Retinal pigment epithelial cell (primary cell): ENCODE data around the gene AK5.
"Not testable (repeated sequence)": the region's sequence is repeated elsewhere in the genome, so short reads cannot be mapped to it uniquely, and the experiment has no call there.

Source experiments
- DNase-seq: peaks from one replicate; pipeline ENCODE4 v3.0.0-alpha.2; 2010; ENCODE audit warnings: low read depth
- H3K4me3 ChIP-seq: 2 replicates; pipeline ENCODE4 v1.5.1; 2011; ENCODE audit warnings: mild to moderate bottlenecking, low read length, control low read depth, moderate library complexity
- TF ChIP-seq, protein P1 (sequence below): conservative IDR thresholded peaks from 2 replicates; pipeline ENCODE4 v1.5.1; 2011; ENCODE audit warnings: low read depth, low read length, control low read depth, inconsistent platforms

The AK5 gene

GRCh38 chr1:77308889-77309621, 27.2 kb downstream of the AK5 start:
- TF ChIP-seq, protein P1, sequence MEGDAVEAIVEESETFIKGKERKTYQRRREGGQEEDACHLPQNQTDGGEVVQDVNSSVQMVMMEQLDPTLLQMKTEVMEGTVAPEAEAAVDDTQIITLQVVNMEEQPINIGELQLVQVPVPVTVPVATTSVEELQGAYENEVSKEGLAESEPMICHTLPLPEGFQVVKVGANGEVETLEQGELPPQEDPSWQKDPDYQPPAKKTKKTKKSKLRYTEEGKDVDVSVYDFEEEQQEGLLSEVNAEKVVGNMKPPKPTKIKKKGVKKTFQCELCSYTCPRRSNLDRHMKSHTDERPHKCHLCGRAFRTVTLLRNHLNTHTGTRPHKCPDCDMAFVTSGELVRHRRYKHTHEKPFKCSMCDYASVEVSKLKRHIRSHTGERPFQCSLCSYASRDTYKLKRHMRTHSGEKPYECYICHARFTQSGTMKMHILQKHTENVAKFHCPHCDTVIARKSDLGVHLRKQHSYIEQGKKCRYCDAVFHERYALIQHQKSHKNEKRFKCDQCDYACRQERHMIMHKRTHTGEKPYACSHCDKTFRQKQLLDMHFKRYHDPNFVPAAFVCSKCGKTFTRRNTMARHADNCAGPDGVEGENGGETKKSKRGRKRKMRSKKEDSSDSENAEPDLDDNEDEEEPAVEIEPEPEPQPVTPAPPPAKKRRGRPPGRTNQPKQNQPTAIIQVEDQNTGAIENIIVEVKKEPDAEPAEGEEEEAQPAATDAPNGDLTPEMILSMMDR = no peak
- no peak for DNase-seq

DNA sequence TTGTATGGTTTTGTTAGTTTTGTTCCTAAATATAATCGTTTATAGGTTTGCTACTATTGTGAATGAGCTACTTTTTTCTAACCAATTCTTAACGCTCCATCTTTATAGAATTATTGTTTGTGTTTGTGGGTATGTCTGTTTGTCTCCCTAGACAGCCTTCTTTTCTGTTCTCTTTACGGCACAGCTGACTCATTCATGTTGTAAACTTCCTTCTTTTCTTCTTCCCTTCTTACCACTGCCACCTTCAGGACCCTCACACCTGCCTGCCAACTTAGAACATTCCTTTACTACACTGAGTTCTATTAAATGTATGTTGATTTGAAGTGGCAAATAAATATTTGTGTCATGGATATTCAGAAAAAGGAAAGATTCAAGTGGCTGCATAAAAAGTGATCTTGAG, 29.1 kb downstream of the AK5 start:
- no peak overlapping the region for H3K4me3 ChIP-seq
- TF ChIP-seq, protein P1 = no peak

More at GRCh38 chr1:77308889-77309621, 27.2 kb downstream of the AK5 start:
- no peak overlapping the region for H3K4me3 ChIP-seq

GRCh38 chr1:77312364-77312763, 30.5 kb downstream of the AK5 start:
- H3K4me3 ChIP-seq, DNase-seq: not testable (repeated sequence)

More for the DNA sequence above, 29.1 kb downstream of the AK5 start:
- no peak for DNase-seq

- TF ChIP-seq, protein P1 = peak; percentile 51
- H3K4me3 ChIP-seq = no peak overlapping the region
- no peak for DNase-seq
These were observed 31.7 kb downstream of the AK5 start for GRCh38 chr1:77313491-77313890.

DNA sequence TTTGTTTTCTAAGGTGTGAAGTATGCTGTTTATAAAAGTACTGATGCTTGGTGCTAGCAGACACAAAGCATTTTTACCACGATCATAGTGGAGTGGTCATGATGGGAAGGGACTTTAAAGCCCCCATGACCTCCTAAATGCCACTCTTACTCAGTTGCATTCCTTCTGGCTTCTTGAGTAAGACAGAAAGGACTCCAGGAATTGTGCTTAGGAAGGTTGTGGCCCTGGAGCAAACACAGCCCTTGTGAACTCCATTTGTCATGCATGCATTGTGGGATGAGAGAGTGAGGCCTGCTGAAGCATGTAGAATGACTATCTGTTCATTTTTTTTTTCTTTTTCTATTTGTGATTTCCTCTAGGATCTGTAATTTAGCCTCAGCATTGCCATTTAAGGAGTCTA, 34.2 kb downstream of the AK5 start:
- TF ChIP-seq, protein P1 = no peak
- no peak overlapping the region for H3K4me3 ChIP-seq
- no peak for DNase-seq

DNA sequence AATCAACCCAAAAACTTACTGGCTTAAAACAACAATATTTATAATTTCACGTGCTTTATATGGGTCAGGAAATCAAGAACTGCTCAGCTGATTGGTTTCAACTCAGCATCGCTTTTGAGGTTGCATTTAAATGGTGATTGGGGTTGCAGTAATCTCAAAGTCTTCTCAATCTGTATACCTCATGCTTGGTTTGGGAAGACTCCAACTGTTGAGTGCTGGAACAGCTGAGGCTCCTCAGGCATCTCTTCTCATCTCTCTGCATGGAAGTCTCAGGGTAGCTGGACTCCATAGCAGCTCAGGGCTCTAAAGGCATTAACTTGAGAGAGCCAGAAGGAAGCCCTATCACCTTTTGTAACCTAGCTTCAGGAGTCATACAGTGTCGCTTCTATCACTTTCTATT, 35.1 kb downstream of the AK5 start:
- DNase-seq = no peak
- no peak overlapping the region for H3K4me3 ChIP-seq
- TF ChIP-seq, protein P1 = no peak

DNA sequence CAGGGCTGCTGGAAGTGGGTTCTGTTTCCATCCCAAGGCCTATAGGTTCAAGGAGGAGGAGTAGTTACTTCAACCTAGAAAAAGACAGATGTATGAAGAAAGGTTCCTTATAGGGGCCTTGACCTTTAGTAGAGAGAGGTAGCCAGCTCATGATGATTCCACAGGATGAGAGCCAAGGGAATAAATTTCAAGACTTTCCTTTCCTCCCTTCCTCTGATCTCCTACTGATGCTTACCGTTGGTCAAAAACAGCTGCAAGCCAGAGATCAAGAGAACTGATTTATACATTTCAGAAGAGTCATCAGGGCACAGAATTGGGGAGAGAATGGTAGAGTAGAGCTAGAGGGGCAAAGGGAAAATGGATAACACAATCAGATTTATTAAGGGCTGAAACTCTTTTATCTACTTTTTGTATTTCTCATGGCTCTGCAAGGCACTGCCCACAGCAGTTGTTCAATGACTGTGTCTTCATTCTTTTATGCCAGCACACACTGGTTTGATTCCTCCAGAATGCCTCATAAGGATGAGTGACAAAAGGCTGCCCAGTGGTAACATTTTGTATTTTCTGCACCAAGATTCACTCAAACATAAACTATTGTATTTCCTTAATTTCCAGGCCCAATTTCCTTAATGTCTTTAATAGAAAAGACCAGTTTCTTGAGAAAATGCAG, 37.4 kb downstream of the AK5 start:
- no peak for DNase-seq
- TF ChIP-seq, protein P1 = no peak
- no peak overlapping the region for H3K4me3 ChIP-seq
